ENCODE results near the gene HMSD. TPM values are rescaled to one million over a fixed set of nuclear protein-coding genes. Genes with fewer than 3 reads are reported as not detected.
"Not testable (repeated sequence)": the region's sequence is repeated elsewhere in the genome, so short reads cannot be mapped to it uniquely, and the experiment has no call there.

Gene HMSD
- total RNA-seq, 4 donors from 2014 or later, result 0.34 TPM; not detected in 3

DNA sequence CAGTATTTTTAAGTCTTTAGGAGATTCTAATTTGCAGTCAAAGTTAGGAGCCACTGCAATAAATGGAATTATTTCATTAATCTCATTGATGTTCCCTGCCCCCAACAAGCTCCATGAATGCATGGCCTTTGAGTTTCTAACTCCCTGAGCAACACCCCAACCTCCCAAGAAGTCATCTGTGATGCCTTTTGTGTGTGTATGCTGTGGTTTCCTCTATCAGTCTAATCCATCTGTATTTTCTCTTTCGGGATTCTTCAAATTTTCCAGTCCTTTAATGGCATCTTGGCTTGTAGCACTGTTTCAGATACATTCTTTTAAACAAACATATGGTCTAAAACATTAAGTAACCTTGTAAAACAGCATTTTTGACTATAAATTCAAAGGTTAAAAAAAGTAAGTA, 24.6 kb upstream of the HMSD start:
- WGBS, 2 donors, result 71 to 83% methylated on average over 1 of the region's 1 CpG
- TF ChIP-seq POLR2A (IDR thresholded peaks at IDR 0.05), result no peak
- TF ChIP-seq, protein P1, sequence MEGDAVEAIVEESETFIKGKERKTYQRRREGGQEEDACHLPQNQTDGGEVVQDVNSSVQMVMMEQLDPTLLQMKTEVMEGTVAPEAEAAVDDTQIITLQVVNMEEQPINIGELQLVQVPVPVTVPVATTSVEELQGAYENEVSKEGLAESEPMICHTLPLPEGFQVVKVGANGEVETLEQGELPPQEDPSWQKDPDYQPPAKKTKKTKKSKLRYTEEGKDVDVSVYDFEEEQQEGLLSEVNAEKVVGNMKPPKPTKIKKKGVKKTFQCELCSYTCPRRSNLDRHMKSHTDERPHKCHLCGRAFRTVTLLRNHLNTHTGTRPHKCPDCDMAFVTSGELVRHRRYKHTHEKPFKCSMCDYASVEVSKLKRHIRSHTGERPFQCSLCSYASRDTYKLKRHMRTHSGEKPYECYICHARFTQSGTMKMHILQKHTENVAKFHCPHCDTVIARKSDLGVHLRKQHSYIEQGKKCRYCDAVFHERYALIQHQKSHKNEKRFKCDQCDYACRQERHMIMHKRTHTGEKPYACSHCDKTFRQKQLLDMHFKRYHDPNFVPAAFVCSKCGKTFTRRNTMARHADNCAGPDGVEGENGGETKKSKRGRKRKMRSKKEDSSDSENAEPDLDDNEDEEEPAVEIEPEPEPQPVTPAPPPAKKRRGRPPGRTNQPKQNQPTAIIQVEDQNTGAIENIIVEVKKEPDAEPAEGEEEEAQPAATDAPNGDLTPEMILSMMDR (IDR thresholded peaks at IDR 0.05), result no peak
- no peaks in the 10 kb centered on the region for H3K9me3 ChIP-seq
- no peaks in the 10 kb centered on the region for H3K4me1 ChIP-seq
- intact Hi-C loops (cut with DNase I), result no loop called here
- no peak overlapping the region for H3K4me3 ChIP-seq (replicated peaks in 1 of 3)
- H3K27ac ChIP-seq, result no peak overlapping the region
- no peaks in the 10 kb centered on the region for H3K36me3 ChIP-seq
- no peaks in the 10 kb centered on the region for H3K27me3 ChIP-seq
- no peak for DNase-seq

GRCh38 chr18:63928331-63928730, 20.8 kb upstream of the HMSD start:
- Histone ChIP-seq H3K27me3 (no peaks in the 10 kb centered on the region), H3K9me3 (no peaks in the 10 kb centered on the region), H3K4me1 (no peaks in the 10 kb centered on the region), H3K36me3 (no peaks in the 10 kb centered on the region), H3K4me3 (replicated peaks in 1 of 3) (no peak overlapping the region), H3K27ac (no peak overlapping the region)
- intact Hi-C loops (cut with DNase I), result no loop called here
- DNase-seq, result no peak
- WGBS, 2 donors, result 79 to 86% methylated on average over 8 of the region's 8 CpGs
- TF ChIP-seq, protein P1 (IDR thresholded peaks at IDR 0.05), result no peak
- TF ChIP-seq POLR2A (IDR thresholded peaks at IDR 0.05), result no peak

- H3K36me3 ChIP-seq; intact Hi-C loops (cut with DNase I); H3K27ac ChIP-seq; H3K4me3 ChIP-seq (replicated peaks in 1 of 3); H3K9me3 ChIP-seq; DNase-seq; H3K27me3 ChIP-seq; H3K4me1 ChIP-seq: not testable (repeated sequence)
These were observed 19.7 kb upstream of the HMSD start for GRCh38 chr18:63929369-63929768.

DNA sequence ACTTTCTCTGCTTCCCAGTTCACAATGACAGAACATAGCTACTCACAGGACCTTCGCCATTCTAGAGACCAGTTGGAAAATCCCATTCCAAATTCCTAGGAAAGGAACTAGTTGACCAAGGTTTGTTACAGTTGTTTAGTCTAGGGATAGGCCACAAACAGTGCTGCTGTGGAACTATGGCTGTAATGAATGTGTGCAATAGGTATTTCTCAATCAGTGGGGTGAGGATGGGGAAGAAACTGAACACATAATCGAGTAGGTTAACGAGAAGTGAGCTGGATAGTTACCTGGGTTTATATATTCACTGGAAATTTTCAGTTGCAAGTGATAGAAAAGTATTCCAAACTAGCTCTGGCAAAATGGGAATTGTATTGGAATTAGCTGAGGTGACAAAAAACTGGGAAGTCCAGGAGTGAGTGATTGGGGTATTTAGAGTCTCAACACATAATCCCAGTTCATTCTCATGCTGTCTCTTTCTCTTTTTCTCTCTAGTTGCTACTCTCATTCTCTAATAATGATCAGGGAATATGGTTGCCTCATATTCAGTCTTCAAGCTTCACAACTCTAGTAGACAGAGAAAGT, 18.2 kb upstream of the HMSD start:
- WGBS, 2 donors, result 87 to 92% methylated on average over 3 of the region's 3 CpGs
- H3K27ac ChIP-seq, result no peak overlapping the region
- TF ChIP-seq, protein P1 (IDR thresholded peaks at IDR 0.05), result no peak
- no peak for TF ChIP-seq POLR2A (IDR thresholded peaks at IDR 0.05)
- no peaks in the 10 kb centered on the region for H3K4me1 ChIP-seq
- H3K4me3 ChIP-seq (replicated peaks in 1 of 3), result no peak overlapping the region
- H3K36me3 ChIP-seq, result no peaks in the 10 kb centered on the region
- DNase-seq, result no peak
- H3K27me3 ChIP-seq, result no peaks in the 10 kb centered on the region
- intact Hi-C loops (cut with DNase I), result no loop called here
- H3K9me3 ChIP-seq, result no peaks in the 10 kb centered on the region

- Histone ChIP-seq H3K36me3 (no peaks in the 10 kb centered on the region), H3K4me1 (peaks cover 4 to 6% of the 10 kb centered on the region in 2 donors), H3K9me3 (no peaks in the 10 kb centered on the region), H3K27ac (no peak overlapping the region), H3K27me3 (no peaks in the 10 kb centered on the region), H3K4me3 (replicated peaks in 1 of 3) (peak overlapping the region; percentile 5 to 32 (median 18))
- intact Hi-C loops (cut with DNase I), result no loop called here
- DNase-seq, result peak; percentile 75 to 81
- TF ChIP-seq POLR2A (IDR thresholded peaks at IDR 0.05), result no peak
- TF ChIP-seq, protein P1 (IDR thresholded peaks at IDR 0.05), result peak in 5 of 6 experiments; percentile 44 to 83 (median 63)
- 2% methylated on average over 29 to 30 of the region's 54 CpGs for WGBS, 2 donors
These were observed 12.8 kb upstream of the HMSD start for GRCh38 chr18:63936156-63936931.
